ENCODE data around the gene DAP3. TPM values are rescaled to one million over a fixed set of nuclear protein-coding genes. Genes with fewer than 3 reads are reported as not detected.

DAP3 gene
- total and polyA plus RNA-seq, 2 of the 13 experiments (the other 11 are each of a cell fraction or from before 2014, with no cell fraction given) = 129 to 133 TPM

DNA sequence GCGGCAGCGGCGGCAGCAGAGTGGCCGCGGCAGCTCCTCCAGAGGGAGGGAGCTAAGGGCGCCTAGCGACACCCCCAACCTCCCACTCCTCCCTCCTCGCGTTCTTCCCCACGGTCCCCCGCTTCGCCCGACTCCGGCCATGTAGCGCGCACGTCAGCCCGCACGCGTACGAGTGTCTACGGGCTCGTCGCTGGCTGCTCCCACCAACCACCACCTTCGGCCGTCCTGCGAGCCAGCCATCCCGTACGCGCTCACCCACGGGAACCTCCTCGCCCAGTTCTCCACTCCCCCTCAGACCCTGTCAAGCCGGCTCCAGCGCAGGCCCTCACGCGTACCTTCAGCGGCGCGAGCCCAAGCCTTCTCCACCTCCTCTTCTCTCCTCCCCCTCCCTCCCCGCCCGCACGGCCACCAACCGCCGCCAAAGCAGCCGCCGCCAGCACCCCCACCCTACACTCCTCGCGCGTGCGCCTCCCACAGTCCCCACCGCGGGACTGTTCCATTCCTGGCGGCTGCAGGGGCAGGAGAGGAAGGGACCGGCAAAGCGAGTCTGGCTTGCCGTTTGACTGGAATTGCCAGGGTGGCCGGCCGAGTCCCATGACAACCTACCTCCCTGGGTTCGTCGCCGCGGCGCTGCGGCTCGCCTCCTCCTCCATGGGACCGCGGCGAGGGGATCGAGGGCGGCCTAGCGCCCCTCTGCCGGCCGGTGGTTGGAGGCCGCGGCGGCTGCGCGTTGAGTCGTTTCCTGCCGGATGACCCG lies 389 bp upstream of the DAP3 start, which contains the start of gene YY1AP1 (continued):
- TF ChIP-seq SP140L (CRISPR knock-in tag; IDR thresholded peaks at IDR 0.05; ENCODE audit: borderline replicate concordance) (no peak), CEBPB (IDR thresholded peaks at IDR 0.05; ENCODE audit: borderline replicate concordance, low read depth, low read length) (no peak), PHF5A (CRISPR knock-in tag; IDR thresholded peaks at IDR 0.05; ENCODE audit: low read depth, unreplicated experiment) (no peak), TAF1 (CRISPR knock-in tag; IDR thresholded peaks at IDR 0.05) (peak; percentile 77), FOXO1 (CRISPR knock-in tag; IDR thresholded peaks at IDR 0.05) (no peak; the same call in none of the 2 replicates), HNRNPL (IDR thresholded peaks at IDR 0.05; ENCODE audit: low read depth, low read length) (0 out of 2 replicates have a peak, but pooled peaks have one; percentile 4), ZKSCAN1 (IDR thresholded peaks at IDR 0.05; ENCODE audit: low read length) (no peak), THYN1 (CRISPR knock-in tag; IDR thresholded peaks at IDR 0.05; ENCODE audit: borderline replicate concordance, low read depth) (no peak), ARNT (IDR thresholded peaks at IDR 0.05) (no peak), ZSCAN20 (CRISPR knock-in tag; IDR thresholded peaks at IDR 0.05; ENCODE audit: borderline replicate concordance) (no peak), JUN (CRISPR knock-in tag; IDR thresholded peaks at IDR 0.05) (no peak), ZFP90 (CRISPR knock-in tag; IDR thresholded peaks at IDR 0.05; ENCODE audit: borderline replicate concordance) (0 out of 2 replicates have a peak, but pooled peaks have one; percentile 49), MTF2 (CRISPR knock-in tag; IDR thresholded peaks at IDR 0.05; ENCODE audit: borderline replicate concordance) (no peak), HOXA3 (CRISPR knock-in tag; IDR thresholded peaks at IDR 0.05) (peak; percentile 24; the same call in 1 of the 2 replicates)
- TF ChIP-seq, protein P1, sequence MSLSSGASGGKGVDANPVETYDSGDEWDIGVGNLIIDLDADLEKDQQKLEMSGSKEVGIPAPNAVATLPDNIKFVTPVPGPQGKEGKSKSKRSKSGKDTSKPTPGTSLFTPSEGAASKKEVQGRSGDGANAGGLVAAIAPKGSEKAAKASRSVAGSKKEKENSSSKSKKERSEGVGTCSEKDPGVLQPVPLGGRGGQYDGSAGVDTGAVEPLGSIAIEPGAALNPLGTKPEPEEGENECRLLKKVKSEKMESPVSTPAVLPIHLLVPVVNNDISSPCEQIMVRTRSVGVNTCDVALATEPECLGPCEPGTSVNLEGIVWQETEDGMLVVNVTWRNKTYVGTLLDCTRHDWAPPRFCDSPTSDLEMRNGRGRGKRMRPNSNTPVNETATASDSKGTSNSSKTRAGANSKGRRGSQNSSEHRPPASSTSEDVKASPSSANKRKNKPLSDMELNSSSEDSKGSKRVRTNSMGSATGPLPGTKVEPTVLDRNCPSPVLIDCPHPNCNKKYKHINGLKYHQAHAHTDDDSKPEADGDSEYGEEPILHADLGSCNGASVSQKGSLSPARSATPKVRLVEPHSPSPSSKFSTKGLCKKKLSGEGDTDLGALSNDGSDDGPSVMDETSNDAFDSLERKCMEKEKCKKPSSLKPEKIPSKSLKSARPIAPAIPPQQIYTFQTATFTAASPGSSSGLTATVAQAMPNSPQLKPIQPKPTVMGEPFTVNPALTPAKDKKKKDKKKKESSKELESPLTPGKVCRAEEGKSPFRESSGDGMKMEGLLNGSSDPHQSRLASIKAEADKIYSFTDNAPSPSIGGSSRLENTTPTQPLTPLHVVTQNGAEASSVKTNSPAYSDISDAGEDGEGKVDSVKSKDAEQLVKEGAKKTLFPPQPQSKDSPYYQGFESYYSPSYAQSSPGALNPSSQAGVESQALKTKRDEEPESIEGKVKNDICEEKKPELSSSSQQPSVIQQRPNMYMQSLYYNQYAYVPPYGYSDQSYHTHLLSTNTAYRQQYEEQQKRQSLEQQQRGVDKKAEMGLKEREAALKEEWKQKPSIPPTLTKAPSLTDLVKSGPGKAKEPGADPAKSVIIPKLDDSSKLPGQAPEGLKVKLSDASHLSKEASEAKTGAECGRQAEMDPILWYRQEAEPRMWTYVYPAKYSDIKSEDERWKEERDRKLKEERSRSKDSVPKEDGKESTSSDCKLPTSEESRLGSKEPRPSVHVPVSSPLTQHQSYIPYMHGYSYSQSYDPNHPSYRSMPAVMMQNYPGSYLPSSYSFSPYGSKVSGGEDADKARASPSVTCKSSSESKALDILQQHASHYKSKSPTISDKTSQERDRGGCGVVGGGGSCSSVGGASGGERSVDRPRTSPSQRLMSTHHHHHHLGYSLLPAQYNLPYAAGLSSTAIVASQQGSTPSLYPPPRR (CRISPR knock-in tag; IDR thresholded peaks at IDR 0.05; ENCODE audit: borderline replicate concordance) = no peak
- TF ChIP-seq, protein P2, sequence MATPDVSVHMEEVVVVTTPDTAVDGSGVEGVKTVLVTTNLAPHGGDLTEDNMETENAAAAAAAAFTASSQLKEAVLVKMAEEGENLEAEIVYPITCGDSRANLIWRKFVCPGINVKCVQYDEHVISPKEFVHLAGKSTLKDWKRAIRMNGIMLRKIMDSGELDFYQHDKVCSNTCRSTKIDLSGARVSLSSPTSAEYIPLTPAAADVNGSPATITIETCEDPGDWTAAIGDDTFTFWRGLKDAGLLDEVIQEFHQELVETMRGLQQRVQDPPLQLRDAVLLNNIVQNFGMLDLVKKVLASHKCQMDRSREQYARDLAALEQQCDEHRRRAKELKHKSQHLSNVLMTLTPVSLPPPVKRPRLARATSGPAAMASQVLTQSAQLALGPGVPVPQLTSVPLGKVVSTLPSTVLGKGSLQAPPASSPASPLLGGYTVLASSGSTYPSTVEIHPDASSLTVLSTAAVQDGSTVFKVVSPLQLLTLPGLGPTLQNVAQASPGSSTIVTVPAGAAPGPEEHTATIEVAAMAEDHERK (CRISPR knock-in tag; IDR thresholded peaks at IDR 0.05; ENCODE audit: low read depth) = no peak
- TF ChIP-seq, protein P3, sequence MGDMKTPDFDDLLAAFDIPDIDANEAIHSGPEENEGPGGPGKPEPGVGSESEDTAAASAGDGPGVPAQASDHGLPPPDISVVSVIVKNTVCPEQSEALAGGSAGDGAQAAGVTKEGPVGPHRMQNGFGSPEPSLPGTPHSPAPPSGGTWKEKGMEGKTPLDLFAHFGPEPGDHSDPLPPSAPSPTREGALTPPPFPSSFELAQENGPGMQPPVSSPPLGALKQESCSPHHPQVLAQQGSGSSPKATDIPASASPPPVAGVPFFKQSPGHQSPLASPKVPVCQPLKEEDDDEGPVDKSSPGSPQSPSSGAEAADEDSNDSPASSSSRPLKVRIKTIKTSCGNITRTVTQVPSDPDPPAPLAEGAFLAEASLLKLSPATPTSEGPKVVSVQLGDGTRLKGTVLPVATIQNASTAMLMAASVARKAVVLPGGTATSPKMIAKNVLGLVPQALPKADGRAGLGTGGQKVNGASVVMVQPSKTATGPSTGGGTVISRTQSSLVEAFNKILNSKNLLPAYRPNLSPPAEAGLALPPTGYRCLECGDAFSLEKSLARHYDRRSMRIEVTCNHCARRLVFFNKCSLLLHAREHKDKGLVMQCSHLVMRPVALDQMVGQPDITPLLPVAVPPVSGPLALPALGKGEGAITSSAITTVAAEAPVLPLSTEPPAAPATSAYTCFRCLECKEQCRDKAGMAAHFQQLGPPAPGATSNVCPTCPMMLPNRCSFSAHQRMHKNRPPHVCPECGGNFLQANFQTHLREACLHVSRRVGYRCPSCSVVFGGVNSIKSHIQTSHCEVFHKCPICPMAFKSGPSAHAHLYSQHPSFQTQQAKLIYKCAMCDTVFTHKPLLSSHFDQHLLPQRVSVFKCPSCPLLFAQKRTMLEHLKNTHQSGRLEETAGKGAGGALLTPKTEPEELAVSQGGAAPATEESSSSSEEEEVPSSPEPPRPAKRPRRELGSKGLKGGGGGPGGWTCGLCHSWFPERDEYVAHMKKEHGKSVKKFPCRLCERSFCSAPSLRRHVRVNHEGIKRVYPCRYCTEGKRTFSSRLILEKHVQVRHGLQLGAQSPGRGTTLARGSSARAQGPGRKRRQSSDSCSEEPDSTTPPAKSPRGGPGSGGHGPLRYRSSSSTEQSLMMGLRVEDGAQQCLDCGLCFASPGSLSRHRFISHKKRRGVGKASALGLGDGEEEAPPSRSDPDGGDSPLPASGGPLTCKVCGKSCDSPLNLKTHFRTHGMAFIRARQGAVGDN (CRISPR knock-in tag; IDR thresholded peaks at IDR 0.05) = peak; percentile 68
